Stimulated activated CD8-positive, alpha-beta memory T cell treated with anti-CD3 and anti-CD28 coated beads, Interleukin-12 subunit alpha, Interleukin-12 subunit beta, amount 100 ng/mL, for 24 hours (primary cell): ENCODE results near the gene CTSW.
"Not testable (repeated sequence)": the region's sequence is repeated elsewhere in the genome, so short reads cannot be mapped to it uniquely, and the experiment has no call there.

Experiments
- DNase-seq: peaks from one replicate; pipeline ENCODE4 v3.0.0-alpha.2; 2020; ENCODE audit errors: extremely low read depth

Gene CTSW

DNA sequence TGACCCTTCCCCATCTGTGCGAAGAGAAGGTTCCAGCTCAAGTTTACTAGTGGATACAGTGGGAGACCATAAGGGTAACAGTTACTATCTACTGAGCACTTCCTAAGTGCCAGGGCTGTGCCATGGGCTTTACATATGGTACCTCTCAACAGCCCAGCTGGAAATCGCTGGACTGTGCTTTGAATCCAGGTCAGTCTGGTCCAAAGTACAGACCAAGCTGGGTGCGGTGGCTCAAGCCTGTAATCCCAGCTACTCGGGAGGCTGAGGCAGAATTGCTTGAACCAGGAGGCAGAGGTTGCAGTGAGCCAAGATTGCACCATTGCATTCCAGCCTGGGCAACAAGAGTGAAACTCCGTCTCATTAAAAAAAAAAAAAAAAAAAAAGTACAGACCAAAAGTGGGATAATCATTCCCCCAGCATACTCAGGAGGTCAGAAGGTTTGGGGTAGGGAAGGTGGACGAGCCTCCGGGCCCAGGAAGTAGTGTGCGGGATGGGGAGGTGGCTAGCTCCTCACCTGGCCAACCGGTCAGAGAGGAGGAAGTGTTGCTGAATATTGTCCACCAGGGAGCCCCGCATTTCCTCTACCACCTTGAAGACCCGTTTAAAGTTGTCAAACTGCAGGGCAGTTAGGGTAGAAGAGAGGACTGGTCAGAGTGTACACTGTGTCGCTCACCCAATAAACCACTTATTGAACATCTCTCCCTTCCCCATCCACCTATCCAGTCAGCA, 6.3 kb downstream of the CTSW start:
- no peak for DNase-seq

DNA sequence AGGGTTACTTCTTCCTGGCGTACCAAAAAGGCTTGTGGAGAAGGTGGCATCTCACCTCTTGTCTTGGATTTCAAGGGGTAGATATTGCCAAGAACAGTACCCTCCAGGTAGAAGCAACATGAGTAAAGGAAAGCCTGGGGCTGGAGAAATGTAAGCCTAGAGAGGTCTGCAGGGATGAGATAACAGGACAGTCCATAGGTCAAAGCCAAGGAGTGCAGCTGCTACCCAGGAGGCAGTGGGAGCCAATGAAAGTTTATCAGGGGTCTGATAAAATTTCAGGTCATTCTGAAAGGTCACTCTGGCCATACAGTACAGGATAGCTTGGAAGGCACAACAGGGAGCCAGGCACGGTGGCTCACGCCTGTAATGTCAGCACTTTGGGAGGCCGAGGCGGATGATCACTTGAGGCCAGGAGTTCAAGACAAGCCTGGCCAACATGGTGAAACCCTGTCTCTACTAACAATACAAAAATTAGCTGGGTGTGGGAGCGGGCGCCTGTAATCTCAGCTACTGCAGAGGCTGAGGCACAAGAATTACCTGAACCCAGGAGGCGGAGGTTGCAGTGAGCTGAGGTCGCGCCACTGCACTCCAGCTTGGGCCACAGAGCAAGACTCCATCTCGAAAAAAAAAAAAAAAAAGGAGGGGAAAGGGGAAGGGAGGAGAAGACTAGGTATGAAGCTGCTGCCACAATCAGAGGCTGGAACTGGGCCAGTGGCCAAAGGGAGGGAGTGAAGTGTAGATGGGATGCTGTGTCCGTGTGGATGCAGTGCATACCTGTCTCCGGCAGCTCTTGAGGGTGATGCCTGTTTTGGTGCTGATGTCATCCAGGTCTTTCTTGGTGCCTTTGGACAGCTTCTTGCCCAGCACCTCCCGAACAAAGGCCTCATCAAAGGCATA, 7.4 kb downstream of the CTSW start:
- no peak for DNase-seq

DNA sequence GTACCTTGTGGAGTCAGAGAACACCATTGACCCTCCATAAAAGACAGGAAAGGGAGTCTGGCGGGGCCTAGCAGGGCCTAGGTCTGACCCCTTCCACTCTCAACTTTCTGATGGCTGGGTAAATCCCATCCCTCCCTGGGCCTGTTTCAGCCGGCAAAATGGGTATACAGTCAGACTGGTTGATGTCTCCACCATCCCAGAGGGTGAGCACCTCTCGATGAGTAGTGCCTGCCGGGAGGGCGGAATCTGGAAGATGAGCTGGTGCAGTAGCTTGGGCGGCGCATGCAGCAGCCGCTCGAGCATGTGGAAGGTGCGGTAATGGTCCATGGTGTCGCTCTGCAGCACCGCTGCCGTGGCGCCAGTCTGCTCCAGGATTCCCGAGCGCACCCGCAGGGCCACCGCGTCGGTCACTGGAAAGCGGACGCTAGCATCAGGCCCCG, 8.1 kb downstream of the CTSW start:
- no peak for DNase-seq

- DNase-seq = peak; percentile 91
Measured at GRCh38 chr11:65888163-65888814, 8.7 kb downstream of the CTSW start, which contains the start of gene FIBP. FIBP (minus strand) TSS chr11:65888471; CDS start chr11:65888418, 53 bp downstream.

DNA sequence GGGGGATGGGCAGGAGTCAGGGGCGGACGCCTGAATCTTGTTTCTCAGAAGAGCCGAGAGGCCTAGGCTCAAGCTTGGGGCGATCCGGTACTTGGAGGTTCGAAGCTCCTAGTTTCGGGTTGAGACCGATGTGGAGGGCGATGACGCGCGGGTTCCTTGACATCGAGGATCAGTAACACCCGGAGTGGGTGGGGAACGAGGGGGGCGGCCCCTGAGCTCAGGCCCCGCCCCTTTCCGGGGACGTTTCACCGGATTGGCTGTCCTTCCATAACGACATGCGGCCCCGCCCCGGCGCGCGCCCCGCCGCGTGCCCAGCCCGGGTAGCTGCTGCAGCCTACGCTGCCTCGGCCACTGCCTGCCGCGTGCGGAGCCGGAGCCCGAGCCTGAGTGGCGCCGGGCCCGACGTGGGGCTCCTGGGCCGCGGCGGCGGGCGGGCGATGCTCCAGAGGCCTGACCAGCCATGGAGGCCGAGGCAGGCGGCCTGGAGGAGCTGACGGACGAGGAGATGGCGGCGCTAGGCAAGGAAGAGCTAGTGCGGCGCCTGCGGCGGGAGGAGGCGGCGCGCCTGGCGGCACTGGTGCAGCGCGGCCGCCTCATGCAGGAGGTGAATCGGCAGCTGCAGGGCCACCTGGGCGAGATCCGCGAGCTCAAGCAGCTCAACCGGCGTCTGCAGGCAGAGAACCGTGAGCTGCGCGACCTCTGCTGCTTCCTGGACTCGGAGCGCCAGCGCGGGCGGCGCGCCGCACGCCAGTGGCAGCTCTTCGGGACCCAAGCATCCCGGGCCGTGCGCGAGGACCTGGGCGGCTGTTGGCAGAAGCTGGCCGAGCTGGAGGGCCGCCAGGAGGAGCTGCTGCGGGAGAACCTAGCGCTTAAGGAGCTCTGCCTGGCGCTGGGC, 10.9 kb downstream of the CTSW start, which contains the start of gene CCDC85B:
TSS of gene CCDC85B (plus strand) at position 350 of the 895 bp plus-strand sequence. CDS start at position 461, 111 bp downstream.
- peak; percentile 96 for DNase-seq

GRCh38 chr11:65891219-65892136, 11.8 kb downstream of the CTSW start:
- DNase-seq = no peak

DNA sequence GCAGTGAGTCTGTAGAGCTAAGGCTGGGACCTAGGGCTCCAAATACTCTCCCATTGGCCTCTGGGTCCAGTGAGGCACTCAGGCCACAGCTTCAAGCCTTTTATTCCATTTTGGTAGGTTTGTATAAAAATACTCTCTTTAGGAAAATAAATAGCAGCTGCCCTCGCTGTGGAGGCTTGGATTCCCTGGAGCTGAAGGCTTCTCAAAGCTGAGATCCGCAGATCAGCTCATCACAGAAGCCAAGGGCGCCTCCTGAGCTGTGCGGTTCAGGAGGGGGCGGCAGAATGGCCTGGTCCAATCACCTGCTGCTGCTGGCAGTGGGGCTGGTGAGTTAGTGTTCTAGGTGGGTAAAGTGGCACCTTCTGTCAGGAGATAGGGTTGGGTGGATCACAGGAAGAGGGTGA, 12.5 kb downstream of the CTSW start:
- not testable (repeated sequence) for DNase-seq

GRCh38 chr11:65892661-65893317, 13.2 kb downstream of the CTSW start:
- DNase-seq = no peak

DNA sequence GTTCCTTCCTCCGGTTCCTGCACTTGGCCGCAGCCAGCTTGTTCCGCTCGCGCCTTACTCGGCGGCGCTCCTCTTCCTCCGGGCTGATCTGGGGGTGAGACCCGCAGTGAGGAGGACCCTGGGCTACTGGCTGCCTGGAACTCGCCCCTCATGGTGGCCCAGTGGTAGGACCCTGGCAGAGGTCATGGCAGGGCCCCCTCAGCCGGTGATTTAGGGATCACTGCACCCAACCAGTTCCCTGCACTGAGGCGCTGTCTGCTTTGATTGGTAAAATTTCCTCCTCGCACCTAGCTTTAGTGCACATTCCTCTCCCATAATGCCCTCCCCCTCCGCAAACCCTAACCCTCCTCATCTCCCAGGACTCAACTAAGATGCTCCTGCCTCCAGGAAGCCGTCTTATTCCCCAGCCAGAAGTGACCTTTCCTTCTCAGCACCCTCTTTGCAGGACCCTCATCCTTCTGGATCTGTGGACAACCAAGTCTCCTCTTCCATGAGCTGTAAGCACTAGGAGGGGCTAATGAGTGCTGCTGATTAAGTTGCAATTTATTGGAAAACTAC, 14.5 kb downstream of the CTSW start:
- no peak for DNase-seq

- DNase-seq = no peak
Measured at GRCh38 chr11:65895482-65895981, 15.9 kb downstream of the CTSW start.

DNA sequence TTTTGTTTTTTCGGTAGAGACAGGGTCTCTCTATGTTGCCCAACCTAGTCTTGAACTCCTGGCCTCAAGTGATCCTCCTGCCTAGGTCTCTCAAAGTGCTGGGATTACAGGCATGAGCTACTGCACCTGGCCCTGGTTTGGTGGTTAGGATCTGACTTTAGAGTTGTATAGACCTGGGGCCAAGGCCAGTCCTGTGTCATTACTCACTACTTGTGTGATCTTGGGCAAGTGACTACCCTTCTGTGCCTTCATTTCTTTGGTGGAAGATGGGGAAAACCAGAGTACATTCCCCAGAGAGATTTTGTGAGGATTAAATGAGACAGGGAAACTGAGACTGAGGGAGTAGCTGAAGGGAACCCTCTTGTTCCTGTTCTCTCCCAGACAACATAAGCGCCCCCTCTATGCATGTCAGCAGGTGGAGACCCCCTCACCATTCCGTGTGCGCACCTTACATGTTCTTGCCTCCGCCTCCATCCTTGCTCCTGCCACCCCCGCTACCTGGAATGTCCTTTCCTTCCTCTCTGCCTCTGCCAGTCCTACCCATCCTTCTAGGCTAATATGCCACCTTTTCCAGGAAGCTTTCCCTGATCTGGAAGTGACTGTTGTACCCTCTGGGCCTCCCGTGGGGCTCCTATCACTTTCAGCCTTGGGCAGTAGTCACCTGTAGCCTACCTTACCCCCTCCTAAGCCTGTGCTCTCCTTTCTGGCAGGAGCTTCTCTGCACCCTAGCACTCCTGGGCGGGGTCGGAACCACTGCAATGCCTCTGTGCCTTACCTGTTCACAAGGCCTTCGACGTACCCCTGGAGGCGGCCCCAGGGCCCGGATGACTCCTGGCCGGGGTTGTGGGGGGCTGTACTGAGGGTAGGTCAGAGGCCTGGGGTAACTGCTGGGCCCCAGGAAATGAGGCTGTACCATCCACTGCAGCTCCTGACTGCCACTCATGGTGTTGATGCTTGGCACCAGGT, 16.7 kb downstream of the CTSW start:
- DNase-seq = no peak

GRCh38 chr11:65897020-65897471, 17.4 kb downstream of the CTSW start:
- no peak for DNase-seq

DNA sequence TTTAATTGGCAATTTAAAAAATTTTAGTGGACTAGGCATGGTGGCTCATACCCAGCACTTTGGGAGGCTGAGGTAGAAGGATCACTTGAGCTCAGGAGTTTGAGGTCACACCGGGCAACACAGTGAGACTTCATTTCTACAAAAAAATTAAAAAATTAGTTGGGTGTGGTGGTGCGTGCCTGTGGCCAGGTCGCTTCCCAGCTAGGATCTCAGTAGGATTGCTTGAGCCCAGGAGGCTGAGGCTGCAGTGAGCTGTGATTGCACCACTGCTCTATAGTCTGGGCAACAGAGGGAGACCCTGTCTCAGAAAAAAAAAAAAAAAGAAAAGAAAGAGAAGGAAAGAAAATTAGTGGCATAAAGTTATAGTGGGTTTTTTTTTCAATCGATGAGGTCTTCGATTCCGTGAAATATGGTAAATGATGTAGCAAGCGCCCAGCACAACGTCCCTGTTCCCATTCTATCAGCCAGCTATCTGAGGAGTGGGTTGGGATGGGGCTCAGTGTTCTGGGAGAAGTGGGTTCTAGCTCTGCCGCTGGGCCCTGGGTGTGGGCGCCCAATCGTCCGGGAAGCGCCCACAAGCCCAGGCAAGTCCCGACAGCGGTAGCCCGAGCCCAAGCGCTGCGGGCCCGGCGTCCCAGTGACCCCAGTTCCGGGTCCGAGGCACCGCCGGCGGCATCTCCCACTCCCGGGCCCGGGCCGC, 19.2 kb downstream of the CTSW start:
- no peak for DNase-seq

GRCh38 chr11:65899356-65900124, 19.9 kb downstream of the CTSW start:
- no peak for DNase-seq

DNA sequence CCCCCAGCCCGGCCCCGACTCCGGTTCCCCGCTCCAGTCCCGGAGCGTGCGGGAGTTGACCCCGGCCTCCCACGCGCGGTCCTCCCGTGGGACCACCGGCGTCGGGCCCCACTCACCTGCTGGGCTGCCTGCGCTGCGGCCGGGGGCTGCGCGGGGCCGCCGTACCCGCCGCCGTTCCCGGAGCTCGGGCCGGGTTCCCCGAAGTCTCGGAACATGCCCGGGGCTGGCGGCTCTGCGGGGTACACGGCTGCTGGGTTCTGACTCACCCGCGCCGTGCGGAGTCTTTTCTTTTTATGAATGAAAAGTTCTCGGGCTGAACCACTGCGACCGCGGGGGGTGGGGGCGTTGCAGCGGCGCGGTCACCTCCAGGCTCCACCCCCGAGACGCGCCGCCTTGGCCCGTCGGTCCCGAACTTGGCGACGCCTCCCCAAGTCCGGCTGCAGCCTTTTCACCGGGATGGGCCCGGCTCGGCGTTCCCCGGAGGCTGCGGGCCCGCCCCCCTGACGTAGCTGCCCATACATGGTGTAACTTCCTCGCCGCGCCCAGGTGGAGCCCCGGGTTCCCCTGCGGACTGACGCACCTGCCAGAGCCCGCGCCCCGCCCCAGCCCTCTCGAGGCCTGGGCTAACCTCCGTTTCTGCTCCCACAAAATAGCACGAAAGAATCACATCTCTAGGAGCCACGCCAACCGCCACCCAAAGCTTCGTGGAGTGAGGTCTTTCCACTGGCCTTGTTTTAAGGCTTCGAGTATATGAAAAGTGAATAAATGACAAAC, 20.7 kb downstream of the CTSW start, which contains the start of gene FOSL1:
TSS of gene FOSL1 (minus strand) at position 264 of the 774 bp plus-strand sequence. CDS start at position 215, 49 bp downstream.
- peak; percentile 88 for DNase-seq

DNA sequence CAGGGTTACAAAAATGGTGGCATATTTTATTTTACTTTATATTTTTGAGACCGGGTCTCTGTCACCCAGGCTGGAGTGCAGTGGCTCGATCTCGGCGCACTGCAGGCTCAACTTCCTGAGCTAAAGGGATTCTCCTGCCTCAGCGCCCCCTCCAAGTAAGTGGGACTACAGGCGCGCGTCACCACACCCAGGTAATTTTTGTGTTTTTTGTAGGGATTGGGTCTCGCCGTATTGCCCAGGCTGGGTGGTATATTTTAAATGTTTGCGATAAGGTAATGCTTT, 21.2 kb downstream of the CTSW start:
- no peak for DNase-seq
